ENCODE measurements around the gene LMBR1L.
A peak's percentile ranks its signal among the peaks of the same experiment; 100 is the strongest.
"Not testable (repeated sequence)": the region's sequence is repeated elsewhere in the genome, so short reads cannot be mapped to it uniquely, and the experiment has no call there.

Gene LMBR1L, protein sequence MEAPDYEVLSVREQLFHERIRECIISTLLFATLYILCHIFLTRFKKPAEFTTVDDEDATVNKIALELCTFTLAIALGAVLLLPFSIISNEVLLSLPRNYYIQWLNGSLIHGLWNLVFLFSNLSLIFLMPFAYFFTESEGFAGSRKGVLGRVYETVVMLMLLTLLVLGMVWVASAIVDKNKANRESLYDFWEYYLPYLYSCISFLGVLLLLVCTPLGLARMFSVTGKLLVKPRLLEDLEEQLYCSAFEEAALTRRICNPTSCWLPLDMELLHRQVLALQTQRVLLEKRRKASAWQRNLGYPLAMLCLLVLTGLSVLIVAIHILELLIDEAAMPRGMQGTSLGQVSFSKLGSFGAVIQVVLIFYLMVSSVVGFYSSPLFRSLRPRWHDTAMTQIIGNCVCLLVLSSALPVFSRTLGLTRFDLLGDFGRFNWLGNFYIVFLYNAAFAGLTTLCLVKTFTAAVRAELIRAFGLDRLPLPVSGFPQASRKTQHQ

DNA sequence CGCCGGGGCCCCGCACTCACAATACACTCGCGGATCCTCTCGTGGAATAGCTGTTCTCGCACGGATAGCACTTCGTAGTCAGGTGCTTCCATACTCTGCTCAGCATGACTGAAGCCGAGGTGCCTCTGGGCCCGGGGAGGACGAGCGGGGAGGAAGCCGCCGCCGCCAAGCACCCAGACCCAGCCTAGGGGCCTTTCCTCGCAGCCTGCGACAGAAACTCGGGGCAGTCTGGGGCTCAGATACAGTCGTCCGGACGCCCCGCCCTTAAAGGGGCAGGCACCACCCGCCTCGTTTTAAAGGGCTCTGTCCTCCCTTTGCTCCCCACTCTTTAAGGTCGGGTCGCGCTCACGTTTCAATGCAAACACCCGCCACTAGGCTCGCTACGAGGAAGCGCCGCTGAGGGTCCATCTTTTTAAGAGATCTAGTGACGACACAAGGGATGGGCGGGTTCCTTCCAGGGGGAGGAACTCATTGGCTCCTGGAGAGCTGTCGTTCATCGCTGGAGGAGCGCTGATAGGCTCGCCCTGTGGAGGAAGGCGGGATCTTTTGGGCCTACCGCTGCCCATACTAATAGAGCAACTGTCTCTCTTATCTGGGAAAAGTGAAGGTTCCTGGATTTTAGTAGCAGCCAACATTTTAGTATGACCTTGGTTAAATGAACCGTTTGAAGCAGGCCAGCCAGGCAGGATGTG lies at the start of gene LMBR1L:
Gene LMBR1L, minus strand, starts transcription at position 384 of the 692 bp plus-strand sequence. Its CDS starts 292 bp downstream, at position 92.
- peak; percentile 98 for DNase-seq

- DNase-seq, result no peak
Observed at GRCh38 chr12:49160399-49160798, 49.8 kb upstream of the LMBR1L start.

DNA sequence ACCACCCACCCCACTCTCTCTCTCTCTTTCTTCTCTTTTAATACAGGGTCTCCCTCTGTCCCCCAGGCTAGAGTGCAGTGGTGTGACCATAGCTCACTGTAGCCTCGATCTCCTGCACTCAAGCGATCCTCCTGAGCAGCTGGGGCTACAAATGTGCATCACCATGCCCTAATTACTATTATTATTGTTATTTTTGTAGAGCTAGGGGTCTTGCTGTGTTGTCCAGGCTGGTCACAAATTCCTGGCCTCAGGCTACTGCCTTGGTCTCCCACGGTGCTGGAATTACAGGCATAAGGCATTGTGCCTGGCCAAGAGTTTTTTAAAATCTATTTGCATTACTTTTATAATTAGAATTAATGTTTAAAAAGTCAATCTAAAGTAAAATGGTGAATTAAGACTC lies 43.6 kb upstream of the LMBR1L start:
- no peak for DNase-seq

GRCh38 chr12:49147384-49147783 lies 36.7 kb upstream of the LMBR1L start:
- no peak for DNase-seq

GRCh38 chr12:49146406-49146805 lies 35.8 kb upstream of the LMBR1L start:
- no peak for DNase-seq

DNA sequence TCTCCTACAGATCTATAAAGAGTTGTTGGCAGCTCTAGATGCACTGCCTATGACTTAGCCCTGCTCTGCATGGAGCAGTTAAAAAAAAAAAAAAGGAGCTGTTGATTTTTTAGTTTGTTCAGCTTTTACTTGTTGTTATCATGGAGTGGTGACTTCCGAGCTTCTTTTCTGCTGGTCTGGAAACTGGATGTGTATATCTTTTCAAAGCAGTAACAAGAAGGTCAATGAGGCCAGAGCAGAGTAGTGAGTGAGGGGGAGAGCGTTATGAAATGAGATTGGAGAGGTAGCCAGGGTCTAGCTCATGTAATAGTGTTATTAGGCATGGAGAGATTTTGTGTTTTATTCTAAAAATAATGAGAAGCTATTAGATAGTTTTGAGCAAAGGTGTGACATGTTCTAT lies 33.7 kb upstream of the LMBR1L start:
- DNase-seq, result no peak

DNA sequence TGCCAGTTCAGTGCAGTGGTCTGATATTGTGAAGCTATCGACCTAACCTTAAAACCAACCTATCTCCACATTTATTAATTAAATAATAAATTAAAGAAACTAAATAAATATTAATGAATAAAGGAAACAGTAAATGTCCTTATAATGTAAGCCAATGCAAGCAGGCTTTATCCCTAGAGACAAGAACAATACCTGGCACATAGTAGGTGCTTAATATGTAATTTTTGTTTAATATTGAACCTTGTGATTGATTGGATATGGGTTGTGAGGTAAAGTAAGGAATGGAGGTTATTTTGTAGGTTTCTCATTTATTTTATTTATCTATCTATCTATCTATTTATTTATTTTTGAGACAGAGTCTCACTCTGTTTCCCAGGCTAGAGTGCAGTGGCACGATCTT lies 28.4 kb upstream of the LMBR1L start:
- no peak for DNase-seq

GRCh38 chr12:49138587-49138986 lies 27.9 kb upstream of the LMBR1L start:
- no peak for DNase-seq

DNA sequence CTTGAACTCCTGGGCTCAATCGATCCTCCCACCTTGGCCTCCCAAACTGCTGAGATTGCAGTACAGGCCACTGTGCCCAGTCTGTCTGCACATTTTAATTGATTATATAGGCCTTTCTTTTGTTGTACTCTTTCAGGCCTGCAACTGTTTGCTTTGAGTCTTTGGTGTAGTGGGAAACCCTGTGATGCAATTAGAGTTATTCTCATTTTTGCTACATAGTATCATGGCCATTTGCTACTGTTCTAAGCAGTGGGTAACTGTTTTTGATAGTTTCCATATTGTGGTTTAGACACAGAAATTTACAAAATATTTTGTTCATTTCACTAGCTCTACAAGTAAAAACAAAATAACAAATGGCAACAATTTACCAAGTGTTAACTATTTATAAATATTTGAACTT lies 26.8 kb upstream of the LMBR1L start:
- no peak for DNase-seq

DNA sequence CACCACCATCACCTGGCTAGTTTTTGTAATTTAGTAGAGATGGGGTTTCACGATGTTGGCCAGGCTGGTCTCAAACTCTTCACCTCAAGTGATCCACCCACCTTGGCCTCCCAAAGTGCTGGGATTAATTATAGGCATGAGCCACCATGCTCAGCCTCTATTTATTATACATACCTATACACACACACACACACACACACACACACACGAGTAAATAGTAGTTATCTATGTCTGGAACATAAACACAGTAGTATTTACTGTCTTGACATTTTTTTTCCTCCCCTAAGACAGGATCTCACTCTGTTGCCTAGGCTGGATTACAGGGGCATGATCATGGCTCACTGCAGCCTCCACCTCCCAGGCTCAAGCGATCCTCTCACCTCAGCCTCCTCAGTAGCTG lies 26.4 kb upstream of the LMBR1L start:
- not testable (repeated sequence) for DNase-seq

- DNase-seq, result no peak
Observed at GRCh38 chr12:49133590-49133989, 22.9 kb upstream of the LMBR1L start.

DNA sequence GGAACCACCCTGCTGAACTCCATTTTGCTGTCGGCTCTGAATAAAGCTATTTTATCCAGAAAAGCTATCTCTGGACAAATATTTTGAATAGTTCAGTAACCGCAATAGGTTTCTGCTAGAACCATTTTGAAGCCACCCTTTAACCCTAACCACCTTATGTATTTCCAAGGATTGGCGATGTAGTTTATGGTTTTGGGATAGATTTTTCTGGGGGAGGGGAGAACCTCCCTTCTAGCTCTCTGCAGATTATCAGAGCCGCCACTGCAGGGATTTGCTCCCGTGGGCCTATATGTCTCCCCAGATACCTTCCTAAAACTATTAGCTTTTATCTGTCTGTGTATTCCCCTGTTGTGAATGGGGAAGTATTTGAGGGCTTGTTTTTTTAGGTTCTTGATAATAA lies 22.4 kb upstream of the LMBR1L start:
- peak; percentile 14 for DNase-seq

DNA sequence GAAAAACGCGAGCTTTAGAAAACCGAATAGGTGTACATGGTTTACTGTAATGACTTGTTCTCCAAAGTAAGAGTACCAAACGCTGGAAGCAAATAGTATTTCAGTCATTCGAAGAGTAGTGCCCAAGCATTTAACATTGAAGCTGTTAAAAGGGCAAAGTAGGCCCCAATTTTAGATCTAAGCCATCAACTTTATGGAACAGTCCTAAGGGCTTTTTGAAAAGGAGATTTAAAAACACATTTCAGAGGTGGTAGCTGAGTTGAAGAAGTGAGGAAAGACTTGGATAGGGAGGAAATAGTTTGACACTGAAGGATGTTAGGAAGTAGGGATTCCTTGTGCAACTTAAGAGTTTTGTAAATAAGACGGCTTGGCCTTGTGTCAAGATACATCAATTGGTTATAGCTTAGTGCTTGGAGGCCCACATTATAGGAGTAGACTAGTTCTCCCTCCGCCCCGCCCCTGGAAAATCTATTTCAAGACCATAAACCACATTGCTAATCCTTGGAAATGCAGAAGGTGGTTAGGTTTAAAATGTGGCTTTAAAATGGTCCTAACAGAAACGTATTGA lies 21.3 kb upstream of the LMBR1L start:
- peak; percentile 69 for DNase-seq

DNA sequence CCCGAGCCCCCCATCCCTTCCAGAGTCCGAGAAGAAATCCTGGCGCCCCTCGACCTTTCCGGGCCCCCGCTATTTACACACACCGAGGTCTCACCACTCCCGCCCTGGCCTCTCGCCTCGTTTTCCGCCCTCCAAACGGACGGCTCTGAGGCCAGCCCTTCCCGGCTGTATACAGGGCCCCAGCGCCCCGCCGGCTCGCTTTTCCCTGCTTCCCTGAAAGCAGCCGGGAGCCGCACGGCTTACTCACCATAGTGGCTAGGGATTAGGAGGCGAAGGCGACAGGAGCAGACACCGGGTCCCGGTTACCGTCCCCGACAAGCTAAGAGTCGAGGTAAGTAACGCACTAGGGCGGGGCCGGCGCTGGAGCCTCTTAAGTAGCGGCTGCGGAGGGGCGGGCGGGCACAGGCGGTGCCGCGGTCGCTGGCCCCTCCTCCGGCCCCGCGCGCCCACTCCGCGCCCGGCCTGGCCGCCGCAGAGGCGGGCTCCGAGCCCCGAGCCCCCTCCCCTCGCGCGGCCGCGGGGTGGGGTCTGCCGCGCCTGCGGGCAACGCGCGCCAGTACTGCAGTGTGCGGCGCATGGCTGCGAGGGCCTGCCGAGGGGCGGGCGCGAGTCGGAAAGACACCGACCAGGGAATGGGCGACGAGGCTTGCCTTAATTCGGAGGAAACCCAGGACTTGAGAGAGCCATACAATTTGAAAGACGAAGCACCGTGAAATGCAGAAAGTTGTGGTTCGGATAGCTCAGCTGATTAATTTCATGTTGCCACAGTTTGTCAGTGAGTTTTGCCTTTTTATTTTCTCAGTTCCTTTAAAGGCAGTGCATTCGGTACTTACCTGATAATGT lies 20.6 kb upstream of the LMBR1L start, which contains the start of gene TUBA1B:
Gene TUBA1B, minus strand, starts transcription at position 345 of the 843 bp plus-strand sequence. Its CDS starts 95 bp downstream, at position 250.
- peak; percentile 86 for DNase-seq

- peak; percentile 88 for DNase-seq
Observed at GRCh38 chr12:49130151-49131050, 19.8 kb upstream of the LMBR1L start.

GRCh38 chr12:49129332-49130150 lies 18.9 kb upstream of the LMBR1L start:
- DNase-seq, result no peak

DNA sequence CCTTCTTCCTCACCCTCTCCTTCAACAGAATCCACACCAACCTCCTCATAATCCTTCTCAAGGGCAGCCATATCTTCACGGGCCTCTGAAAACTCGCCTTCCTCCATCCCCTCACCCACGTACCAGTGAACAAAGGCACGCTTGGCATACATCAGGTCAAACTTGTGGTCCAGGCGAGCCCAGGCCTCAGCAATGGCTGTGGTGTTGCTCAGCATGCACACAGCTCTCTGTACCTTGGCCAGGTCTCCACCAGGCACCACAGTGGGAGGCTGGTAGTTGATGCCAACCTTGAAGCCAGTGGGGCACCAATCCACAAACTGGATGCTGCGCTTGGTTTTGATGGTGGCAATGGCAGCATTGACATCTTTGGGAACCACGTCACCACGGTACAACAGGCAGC lies 17.3 kb upstream of the LMBR1L start:
- not testable (repeated sequence) for DNase-seq

GRCh38 chr12:49126852-49127763 lies 16.5 kb upstream of the LMBR1L start:
- DNase-seq, result peak; percentile 33

DNA sequence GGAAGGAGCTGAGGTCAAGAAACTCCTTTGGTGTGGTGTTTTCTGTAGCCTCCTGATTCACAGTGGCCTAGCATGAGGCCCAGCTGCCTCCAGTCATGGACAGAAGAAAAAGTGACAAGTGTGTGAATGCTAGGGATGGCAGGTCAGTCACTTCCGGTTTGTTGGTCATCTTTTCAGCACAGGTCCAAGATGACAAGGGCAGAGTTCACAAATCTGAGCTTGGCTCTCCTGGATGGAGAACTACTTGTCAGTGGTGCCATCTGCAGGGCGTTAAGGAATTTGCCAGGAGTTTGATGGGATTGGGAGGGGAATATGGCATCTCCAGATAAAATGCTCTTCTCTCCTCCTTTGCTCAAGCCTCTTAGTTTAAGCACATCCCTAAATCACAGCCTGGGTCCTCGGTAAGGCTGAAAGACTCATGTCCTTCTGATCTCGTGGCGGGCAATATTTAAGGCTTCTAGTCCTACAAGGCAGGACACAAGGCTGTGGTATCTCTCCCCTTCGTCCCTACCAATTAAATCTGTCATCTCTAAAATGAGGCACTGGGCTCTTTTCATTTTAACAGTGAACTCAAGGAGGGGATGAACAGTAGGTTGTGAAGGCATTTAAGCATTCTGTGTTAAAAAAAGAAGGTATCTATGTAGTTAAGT lies 10.5 kb upstream of the LMBR1L start:
- DNase-seq, result peak; percentile 36

Data from NCI-H510A treated with DMSO at 0.1 percent for 48 hours (cell line).